HCT116 (cell line): ENCODE measurements around the gene PSME1. TPM values are rescaled to one million over a fixed set of nuclear protein-coding genes. Genes with fewer than 3 reads are reported as not detected.

Experiments
- ATAC-seq: fragments of 200-7000 bp; cut with Tn5 transposase; 2 replicates; pipeline ENCODE4 v1.9.1; 2020; ENCODE audit warnings: mild to moderate bottlenecking, moderate library complexity
- BruUV-seq: library from RNA; stranded (reverse); fragments of 400-500 nt; replicated peaks from 2 replicates; lab custom pipeline; 2021; lab: Mats Ljungman, UMichigan
- CTCF ChIA-PET: fragments of 300-600 bp; sonication (Branson Sonifier 250); formaldehyde crosslinking; loops from one replicate; lab custom pipeline; 2021; ENCODE audit warnings: antibody characterized with exemption; lab: Charles Lee
- POLR2A ChIA-PET: fragments of 300-600, 350-600 bp; sonication (Branson Sonifier 250); formaldehyde crosslinking; loops from one replicate; lab custom pipeline; 2021; ENCODE audit warnings: antibody characterized with exemption; lab: Charles Lee
- RAD21 ChIA-PET, 2 experiments: fragments of 300-600 bp; sonication (Branson Sonifier 250); formaldehyde crosslinking; loops; one replicate each; lab custom pipeline; 2023; ENCODE audit warnings: low total read pairs in 2 of 2; ENCODE audit not compliant: uncharacterized antibody in 2 of 2, unreplicated experiment in 2 of 2, low non-redundant PET in 1 of 2; lab: Charles Lee
- DNase-seq: peaks from one replicate; pipeline ENCODE4 v3.0.0-alpha.2; 2010; ENCODE audit warnings: low read depth, low spot score
- H2AFZ ChIP-seq: fragments of 200-600 bp; shearing (Covaris generic), sonication (generic); 2 replicates; pipeline ENCODE4 v1.6.1; 2017; ENCODE audit warnings: low read depth, mixed run types, mixed read lengths, antibody characterized with exemption, low read length; ENCODE audit not compliant: poor library complexity, severe bottlenecking
- H3K27ac ChIP-seq: 2 replicates; pipeline ENCODE4 v1.5.1; 2012; ENCODE audit warnings: low read depth, low read length
- H3K27me3 ChIP-seq: fragments of 200-600 bp; sonication (generic); 2 replicates; pipeline ENCODE4 v1.6.1; 2016; ENCODE audit warnings: mixed run types, low read length, mixed read lengths; ENCODE audit not compliant: insufficient read depth
- H3K36me3 ChIP-seq, 2 experiments: fragments of 200-500 bp in 1 of 2; fragments of 200-600 bp in 1 of 2; sonication (Bioruptor generic) in 1 of 2; sonication (generic) in 1 of 2; 2 replicates each; pipeline versions ENCODE4 v1.5.1 to v1.6.1; 2014 to 2016; ENCODE audit warnings: low read length in 2 of 2, inconsistent platforms in 1 of 2, mixed read lengths in 1 of 2, mixed run types in 1 of 2; ENCODE audit not compliant: insufficient read depth in 2 of 2, control insufficient read depth in 1 of 2
- H3K4me1 ChIP-seq, 2 experiments: fragments of 200-600 bp in 1 of 2; sonication (generic) in 1 of 2; 2 replicates each; pipeline versions ENCODE4 v1.5.1 to v1.6.1; 2012 to 2017; ENCODE audit warnings: low read length in 2 of 2, inconsistent platforms in 1 of 2, mild to moderate bottlenecking in 1 of 2, mixed read lengths in 1 of 2, mixed run types in 1 of 2, moderate library complexity in 1 of 2; ENCODE audit not compliant: insufficient read depth in 2 of 2, control insufficient read depth in 1 of 2
- H3K4me2 ChIP-seq: fragments of 200-600 bp; sonication (generic); 2 replicates; pipeline ENCODE4 v1.6.1; 2017; ENCODE audit warnings: mixed run types, low read length, mixed read lengths
- H3K4me3 ChIP-seq, 2 experiments: fragments of 200-600 bp in 1 of 2; sonication (generic) in 1 of 2; replicated peaks in 1 of 2; 2 replicates each; pipeline ENCODE4 v1.5.1; 2011 to 2016; ENCODE audit warnings: low read length in 2 of 2, control low read depth in 1 of 2, low read depth in 1 of 2, mild to moderate bottlenecking in 1 of 2, mixed read lengths in 1 of 2, mixed run types in 1 of 2
- H3K79me2 ChIP-seq: fragments of 200-600 bp; sonication (generic); 2 replicates; pipeline ENCODE4 v1.6.1; 2017; ENCODE audit warnings: mild to moderate bottlenecking, mixed run types, low read length, moderate library complexity, mixed read lengths; ENCODE audit not compliant: insufficient read depth
- H3K9ac ChIP-seq: fragments of 200-600 bp; sonication (generic); 2 replicates; pipeline ENCODE4 v1.6.1; 2016; ENCODE audit warnings: low read length, mixed read lengths
- H3K9me2 ChIP-seq: fragments of 200-600 bp; sonication (generic), shearing (Covaris generic); 2 replicates; pipeline ENCODE4 v1.6.1; 2017; ENCODE audit warnings: mixed run types, mild to moderate bottlenecking, moderate library complexity; ENCODE audit not compliant: insufficient read depth
- H3K9me3 ChIP-seq, 2 experiments: fragments of 200-500 bp in 1 of 2; fragments of 200-600 bp in 1 of 2; sonication (Bioruptor generic) in 1 of 2; sonication (generic) in 1 of 2; 2 replicates each; pipeline ENCODE4 v1.6.1; 2014 to 2017; ENCODE audit warnings: low read length in 2 of 2, mixed read lengths in 2 of 2, inconsistent platforms in 1 of 2, low read depth in 1 of 2, mild to moderate bottlenecking in 1 of 2, mixed run types in 1 of 2, moderate library complexity in 1 of 2; ENCODE audit not compliant: control insufficient read depth in 1 of 2, insufficient read depth in 1 of 2
- H4K20me1 ChIP-seq: fragments of 200-600 bp; sonication (generic), shearing (Covaris generic); 2 replicates; pipeline ENCODE4 v1.6.1; 2017; ENCODE audit warnings: mixed run types, mild to moderate bottlenecking, moderate library complexity; ENCODE audit not compliant: insufficient read depth
- CBX3 ChIP-seq: IDR thresholded peaks from 2 replicates; pipeline ENCODE4 v1.6.1; 2012; ENCODE audit warnings: low read depth
- CEBPB ChIP-seq: IDR thresholded peaks from 2 replicates; pipeline ENCODE4 v1.6.1; 2012; ENCODE audit warnings: low read depth
- EZH2 ChIP-seq: fragments of 200-600 bp; sonication (generic); IDR thresholded peaks from 2 replicates; pipeline ENCODE4 v1.6.1; 2017; ENCODE audit warnings: antibody characterized with exemption, mixed run types
- FOSL1 ChIP-seq: IDR thresholded peaks from 2 replicates; pipeline ENCODE4 v1.6.1; 2012; ENCODE audit warnings: low read depth
- JUND ChIP-seq: IDR thresholded peaks from 2 replicates; pipeline ENCODE4 v1.6.1; 2012
- MAX ChIP-seq: IDR thresholded peaks from 2 replicates; pipeline ENCODE4 v1.6.1; 2012
- SIN3A ChIP-seq: IDR thresholded peaks from 2 replicates; pipeline ENCODE4 v1.6.1; 2012; ENCODE audit warnings: low read depth
- SP1 ChIP-seq: IDR thresholded peaks from 2 replicates; pipeline ENCODE4 v1.6.1; 2012; ENCODE audit warnings: low read depth
- SRF ChIP-seq: IDR thresholded peaks from 2 replicates; pipeline ENCODE4 v1.6.1; 2012; ENCODE audit warnings: low read depth
- TCF7L2 ChIP-seq: IDR thresholded peaks from 2 replicates; pipeline ENCODE4 v1.7.0; 2011; ENCODE audit warnings: borderline replicate concordance, inconsistent platforms; ENCODE audit not compliant: insufficient read depth, insufficient read length; ENCODE audit errors: extremely low read depth
- ZNF274 ChIP-seq: fragments of 200-500 bp; sonication (Bioruptor generic); IDR thresholded peaks from 2 replicates; pipeline ENCODE4 v1.6.1; 2014; ENCODE audit warnings: mild to moderate bottlenecking, low read depth, low read length, inconsistent platforms
- intact Hi-C: fragments of 100-400 bp; cut with micrococcal nuclease; formaldehyde crosslinking; loops from 2 replicates; pipeline ENCODE4 v1.10.0; 2022
- total RNA-seq: library from RNA; stranded (reverse); gene quantifications from one replicate; pipeline ENCODE4 v1.2.1, GENCODE V29; 2021; ENCODE audit not compliant: unreplicated experiment
- TF ChIP-seq, protein P1 (sequence below), 3 experiments: fragments of 200-600 bp in 1 of 3; sonication (generic) in 1 of 3; IDR thresholded peaks in 2 of 3; conservative IDR thresholded peaks in 1 of 3; 2 replicates each; pipeline ENCODE4 v1.5.1; 2012 to 2017; ENCODE audit warnings: low read depth in 2 of 3, low read length in 2 of 3, antibody characterized with exemption in 1 of 3, borderline replicate concordance in 1 of 3, control low read depth in 1 of 3, mild to moderate bottlenecking in 1 of 3, mixed read lengths in 1 of 3, mixed run types in 1 of 3, moderate library complexity in 1 of 3; ENCODE audit not compliant: insufficient read depth in 1 of 3
- TF ChIP-seq, protein P2 (sequence below): IDR thresholded peaks from 2 replicates; pipeline ENCODE4 v1.6.1; 2011; ENCODE audit warnings: mild to moderate bottlenecking, low read length, moderate library complexity; ENCODE audit not compliant: insufficient replicate concordance; ENCODE audit errors: extremely low read depth

PSME1 gene
- total RNA-seq, 1 experiment from 2014 or later: 174 TPM

DNA sequence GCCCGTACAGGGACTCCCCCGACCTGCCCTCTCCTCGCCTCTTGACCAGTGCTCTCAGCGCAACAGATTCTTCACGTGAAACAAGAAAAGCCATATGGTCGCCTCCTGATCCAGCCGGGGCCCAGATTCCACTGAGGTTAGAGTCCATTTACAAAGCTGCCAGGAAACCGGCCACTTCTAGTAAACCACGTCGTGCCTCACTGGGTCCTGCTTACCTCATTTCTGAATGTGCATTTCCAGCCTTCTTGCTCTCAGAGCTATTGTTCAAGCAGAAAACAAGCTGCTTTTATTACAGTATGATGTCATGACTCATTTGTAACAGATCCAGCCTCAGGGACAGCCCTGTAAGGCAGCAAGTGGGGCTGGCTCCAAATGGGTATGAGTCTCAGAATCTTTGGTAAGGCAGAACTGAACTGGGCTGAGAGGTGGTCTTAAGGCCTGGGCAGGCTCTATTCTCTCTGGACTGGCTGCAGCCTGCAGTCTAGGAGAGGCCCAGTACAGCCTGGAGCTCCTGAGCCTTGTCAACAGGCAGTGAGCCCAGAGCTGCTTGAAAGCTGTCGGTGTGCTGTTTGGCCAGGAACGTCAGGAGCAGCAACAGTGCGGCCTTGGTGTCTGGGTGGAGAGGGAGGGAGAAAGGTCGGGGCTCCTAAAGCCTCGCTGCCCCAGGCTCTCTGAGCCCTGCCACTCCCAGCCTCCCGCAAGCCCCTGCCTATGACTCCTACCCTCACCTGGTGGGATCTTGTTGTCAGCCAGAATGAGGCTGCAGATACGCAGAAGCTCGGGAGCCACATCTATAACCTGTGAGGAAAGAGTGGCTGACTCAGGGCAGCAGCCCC, 44.2 kb downstream of the PSME1 start (continued):
- TF ChIP-seq, protein P1, sequence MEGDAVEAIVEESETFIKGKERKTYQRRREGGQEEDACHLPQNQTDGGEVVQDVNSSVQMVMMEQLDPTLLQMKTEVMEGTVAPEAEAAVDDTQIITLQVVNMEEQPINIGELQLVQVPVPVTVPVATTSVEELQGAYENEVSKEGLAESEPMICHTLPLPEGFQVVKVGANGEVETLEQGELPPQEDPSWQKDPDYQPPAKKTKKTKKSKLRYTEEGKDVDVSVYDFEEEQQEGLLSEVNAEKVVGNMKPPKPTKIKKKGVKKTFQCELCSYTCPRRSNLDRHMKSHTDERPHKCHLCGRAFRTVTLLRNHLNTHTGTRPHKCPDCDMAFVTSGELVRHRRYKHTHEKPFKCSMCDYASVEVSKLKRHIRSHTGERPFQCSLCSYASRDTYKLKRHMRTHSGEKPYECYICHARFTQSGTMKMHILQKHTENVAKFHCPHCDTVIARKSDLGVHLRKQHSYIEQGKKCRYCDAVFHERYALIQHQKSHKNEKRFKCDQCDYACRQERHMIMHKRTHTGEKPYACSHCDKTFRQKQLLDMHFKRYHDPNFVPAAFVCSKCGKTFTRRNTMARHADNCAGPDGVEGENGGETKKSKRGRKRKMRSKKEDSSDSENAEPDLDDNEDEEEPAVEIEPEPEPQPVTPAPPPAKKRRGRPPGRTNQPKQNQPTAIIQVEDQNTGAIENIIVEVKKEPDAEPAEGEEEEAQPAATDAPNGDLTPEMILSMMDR (IDR thresholded peaks at IDR 0.05 in 2 of 3, conservative IDR thresholded peaks at IDR 0.05 in 1 of 3; ENCODE audit: borderline replicate concordance in 1 of 3, insufficient read depth in 1 of 3, low read depth in 2 of 3, low read length in 2 of 3): no peak
- TF ChIP-seq, protein P2, sequence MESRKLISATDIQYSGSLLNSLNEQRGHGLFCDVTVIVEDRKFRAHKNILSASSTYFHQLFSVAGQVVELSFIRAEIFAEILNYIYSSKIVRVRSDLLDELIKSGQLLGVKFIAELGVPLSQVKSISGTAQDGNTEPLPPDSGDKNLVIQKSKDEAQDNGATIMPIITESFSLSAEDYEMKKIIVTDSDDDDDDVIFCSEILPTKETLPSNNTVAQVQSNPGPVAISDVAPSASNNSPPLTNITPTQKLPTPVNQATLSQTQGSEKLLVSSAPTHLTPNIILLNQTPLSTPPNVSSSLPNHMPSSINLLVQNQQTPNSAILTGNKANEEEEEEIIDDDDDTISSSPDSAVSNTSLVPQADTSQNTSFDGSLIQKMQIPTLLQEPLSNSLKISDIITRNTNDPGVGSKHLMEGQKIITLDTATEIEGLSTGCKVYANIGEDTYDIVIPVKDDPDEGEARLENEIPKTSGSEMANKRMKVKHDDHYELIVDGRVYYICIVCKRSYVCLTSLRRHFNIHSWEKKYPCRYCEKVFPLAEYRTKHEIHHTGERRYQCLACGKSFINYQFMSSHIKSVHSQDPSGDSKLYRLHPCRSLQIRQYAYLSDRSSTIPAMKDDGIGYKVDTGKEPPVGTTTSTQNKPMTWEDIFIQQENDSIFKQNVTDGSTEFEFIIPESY: no peak

- ChIA-PET POLR2A (no interaction called here), CTCF (no interaction called here), RAD21 (no interaction called here)
- intact Hi-C loops: no loop called here
- H3K36me3 ChIP-seq: peaks cover 36 to 53% of the 10 kb centered on the region in 2 experiments; a peak in 3 of 4 replicates
- no peak overlapping the region for H3K9ac ChIP-seq
- H3K9me2 ChIP-seq: no peaks in the 10 kb centered on the region
- H3K79me2 ChIP-seq: peaks cover 18% of the 10 kb centered on the region; the same call in 1 of the 2 replicates
- H3K27ac ChIP-seq: no peak overlapping the region
- no peak overlapping the region for H3K4me2 ChIP-seq
- H3K27me3 ChIP-seq: no peaks in the 10 kb centered on the region
- DNase-seq: no peak
- no TSS peak for BruUV-seq
- H3K4me1 ChIP-seq: no peaks in the 10 kb centered on the region
- ATAC-seq: no peak
- no peaks in the 10 kb centered on the region for H4K20me1 ChIP-seq
- H3K4me3 ChIP-seq: no peak overlapping the region
- H2AFZ ChIP-seq: no peak overlapping the region
- H3K9me3 ChIP-seq: no peaks in the 10 kb centered on the region
- TF ChIP-seq FOSL1 (no peak), SP1 (no peak), ZNF274 (no peak), CBX3 (no peak), MAX (no peak), JUND (no peak), EZH2 (no peak), SRF (no peak), TCF7L2 (no peak), SIN3A (no peak), CEBPB (no peak)
- TF ChIP-seq, protein P1 (IDR thresholded peaks at IDR 0.05 in 2 of 3, conservative IDR thresholded peaks at IDR 0.05 in 1 of 3; ENCODE audit: borderline replicate concordance in 1 of 3, insufficient read depth in 1 of 3, low read depth in 2 of 3, low read length in 2 of 3): no peak
Observed at GRCh38 chr14:24181371-24182077, 45.5 kb downstream of the PSME1 start.
